GM21390 (cell line): Measurements from ENCODE around the gene CLEC18B.
A peak's percentile ranks its signal among the peaks of the same experiment; 100 is the strongest.
"Not testable (repeated sequence)": the region's sequence is repeated elsewhere in the genome, so short reads cannot be mapped to it uniquely, and the experiment has no call there.

Source experiments
- ATAC-seq: cut with Tn5 transposase; IDR thresholded peaks from one replicate; pipeline ENCODE4 v1.9.1; 2021; ENCODE audit not compliant: unreplicated experiment

The CLEC18B gene

GRCh38 chr16:74407362-74407705 lies 13.9 kb downstream of the CLEC18B start:
- ATAC-seq, result not testable (repeated sequence)

GRCh38 chr16:74406600-74407361 lies 14.5 kb downstream of the CLEC18B start:
- ATAC-seq, result not testable (repeated sequence)

GRCh38 chr16:74404148-74404933 lies 16.9 kb downstream of the CLEC18B start:
- not testable (repeated sequence) for ATAC-seq

DNA sequence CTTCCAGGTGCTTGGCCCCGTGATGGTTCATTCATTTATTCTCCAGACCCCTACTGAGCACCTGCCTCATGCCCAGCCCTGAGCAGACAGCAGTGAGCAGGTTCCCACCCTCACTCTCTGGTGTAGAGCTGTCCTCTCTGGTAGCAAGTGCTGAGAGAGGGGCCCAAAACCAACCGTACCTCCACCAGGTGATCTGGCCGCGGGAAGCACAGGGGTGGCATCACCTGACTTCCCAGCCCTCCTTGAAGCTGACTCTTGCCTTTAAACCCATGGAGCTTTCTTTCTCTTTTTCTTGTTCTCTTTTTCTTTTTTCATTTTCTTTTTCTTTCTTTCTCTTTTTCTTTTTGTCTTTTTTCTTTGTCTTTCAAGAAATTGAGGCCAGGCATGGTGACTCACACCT lies 21.0 kb downstream of the CLEC18B start:
- not testable (repeated sequence) for ATAC-seq

- ATAC-seq, result not testable (repeated sequence)
Measured at GRCh38 chr16:74398212-74398895, 22.9 kb downstream of the CLEC18B start.

- not testable (repeated sequence) for ATAC-seq
Measured at GRCh38 chr16:74396521-74397017, 24.7 kb downstream of the CLEC18B start.

DNA sequence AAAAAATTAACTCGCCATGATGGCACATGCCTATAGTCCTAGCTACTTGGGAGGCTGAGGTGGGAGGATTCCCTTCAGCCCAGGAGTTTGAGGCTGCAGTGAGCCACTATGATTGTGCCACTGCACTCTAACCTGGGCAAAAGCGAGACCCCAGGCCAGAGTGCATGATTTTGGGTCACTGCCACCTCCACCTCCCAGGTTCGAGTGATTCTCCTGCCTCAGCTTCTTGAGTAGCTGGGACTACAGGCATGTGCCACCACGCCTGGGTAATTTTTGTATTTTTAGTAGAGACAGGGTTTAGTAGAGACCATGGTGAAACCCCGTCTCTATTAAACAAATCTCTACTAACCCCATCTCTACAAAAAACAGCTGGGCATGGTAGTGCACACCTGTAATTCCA lies 26.7 kb downstream of the CLEC18B start:
- ATAC-seq, result not testable (repeated sequence)

GRCh38 chr16:74394131-74394530 lies 27.1 kb downstream of the CLEC18B start:
- ATAC-seq, result not testable (repeated sequence)

DNA sequence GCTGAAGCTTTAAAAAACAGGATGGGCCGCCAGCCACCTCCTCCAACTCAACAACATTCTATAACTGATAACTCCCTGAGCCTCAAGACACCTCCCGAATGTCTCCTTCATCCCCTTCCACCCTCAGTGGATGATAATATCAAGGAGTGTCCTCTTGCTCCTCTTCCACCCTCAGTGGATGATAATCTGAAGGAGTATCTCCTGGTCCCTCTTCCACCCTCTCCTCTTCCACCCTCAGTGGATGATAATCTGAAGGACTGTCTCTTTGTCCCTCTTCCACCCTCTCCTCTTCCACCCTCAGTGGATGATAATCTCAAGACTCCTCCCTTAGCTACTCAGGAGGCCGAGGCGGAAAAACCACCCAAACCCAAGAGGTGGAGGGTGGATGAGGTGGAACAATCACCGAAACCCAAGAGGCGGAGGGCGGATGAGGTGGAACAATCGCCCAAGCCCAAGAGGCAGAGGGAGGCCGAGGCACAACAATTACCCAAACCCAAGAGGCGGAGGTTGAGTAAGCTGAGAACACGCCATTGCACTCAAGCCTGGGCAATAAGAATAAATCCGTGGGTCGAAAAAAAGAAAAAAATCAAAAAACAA lies 29.7 kb downstream of the CLEC18B start:
- not testable (repeated sequence) for ATAC-seq

- ATAC-seq, result not testable (repeated sequence)
Measured at GRCh38 chr16:74382339-74383034, 38.8 kb downstream of the CLEC18B start.

- not testable (repeated sequence) for ATAC-seq
Measured at GRCh38 chr16:74373847-74374184, 47.5 kb downstream of the CLEC18B start.

GRCh38 chr16:74372953-74373846 lies 48.1 kb downstream of the CLEC18B start:
- no peak for ATAC-seq

DNA sequence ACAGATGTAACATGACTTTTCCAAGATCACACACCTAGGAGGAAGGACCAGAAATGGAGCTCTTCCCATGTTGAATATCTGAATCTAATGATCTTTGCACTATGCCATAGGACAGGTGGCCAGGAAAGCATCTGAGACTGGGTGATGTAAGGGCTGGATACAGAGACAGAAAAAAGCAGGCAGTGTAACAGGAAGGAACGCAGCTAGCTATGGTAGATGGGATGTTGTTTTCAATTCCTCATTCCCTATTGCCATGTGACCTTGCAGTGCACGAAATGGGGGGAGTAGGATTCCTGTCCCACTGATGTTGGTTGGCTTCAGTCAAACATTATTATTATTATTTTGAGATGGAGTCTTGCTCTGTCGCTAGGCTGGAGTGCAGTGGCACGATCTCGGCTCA lies 48.9 kb downstream of the CLEC18B start:
- ATAC-seq, result no peak

GRCh38 chr16:74370338-74371135 lies 50.7 kb downstream of the CLEC18B start:
- not testable (repeated sequence) for ATAC-seq

DNA sequence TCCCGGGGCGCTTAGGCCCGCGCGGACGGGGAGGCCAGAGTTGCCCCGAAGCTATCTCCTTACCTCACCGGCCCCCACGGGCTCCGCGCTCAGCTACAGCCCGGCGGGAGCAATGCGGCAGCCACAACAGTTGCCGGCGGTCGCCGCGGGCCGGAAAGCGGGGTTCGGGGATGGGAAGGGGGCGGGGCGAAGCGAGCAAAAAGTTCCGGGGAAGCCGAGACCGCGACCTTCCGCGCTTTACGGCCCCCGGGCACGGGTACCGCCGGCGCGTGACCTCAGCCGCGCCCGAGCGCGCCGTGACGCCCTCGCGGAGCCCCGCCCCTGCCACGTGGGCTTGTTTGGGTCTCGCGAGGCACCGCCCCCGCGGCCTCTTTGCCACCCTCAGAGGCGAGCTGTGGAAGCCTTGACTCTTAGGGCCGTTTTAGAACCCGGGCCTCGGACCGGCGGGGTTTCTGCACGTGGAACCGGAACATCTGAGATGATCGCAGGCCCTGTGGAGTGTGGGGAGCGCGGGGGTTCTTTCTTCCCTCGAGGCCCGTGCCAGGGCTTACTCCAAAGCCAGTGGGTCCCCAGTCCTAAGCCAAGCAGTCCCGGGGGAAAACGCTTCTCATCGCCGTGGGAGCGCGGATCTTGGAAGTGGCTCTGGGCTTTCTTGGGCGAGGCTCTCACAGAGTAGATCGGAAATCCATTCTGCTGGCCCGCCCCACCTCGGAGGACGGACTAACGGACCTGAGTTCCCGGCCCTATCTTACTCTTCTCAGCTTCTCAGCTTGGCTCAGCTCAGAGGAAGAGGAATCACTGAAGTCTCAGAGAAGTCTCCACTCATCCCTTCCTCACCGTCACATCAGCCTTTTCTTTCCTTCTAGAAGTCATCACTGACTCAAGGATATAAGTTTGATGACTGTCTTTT lies 53.0 kb downstream of the CLEC18B start:
- ATAC-seq, result peak; percentile 94

DNA sequence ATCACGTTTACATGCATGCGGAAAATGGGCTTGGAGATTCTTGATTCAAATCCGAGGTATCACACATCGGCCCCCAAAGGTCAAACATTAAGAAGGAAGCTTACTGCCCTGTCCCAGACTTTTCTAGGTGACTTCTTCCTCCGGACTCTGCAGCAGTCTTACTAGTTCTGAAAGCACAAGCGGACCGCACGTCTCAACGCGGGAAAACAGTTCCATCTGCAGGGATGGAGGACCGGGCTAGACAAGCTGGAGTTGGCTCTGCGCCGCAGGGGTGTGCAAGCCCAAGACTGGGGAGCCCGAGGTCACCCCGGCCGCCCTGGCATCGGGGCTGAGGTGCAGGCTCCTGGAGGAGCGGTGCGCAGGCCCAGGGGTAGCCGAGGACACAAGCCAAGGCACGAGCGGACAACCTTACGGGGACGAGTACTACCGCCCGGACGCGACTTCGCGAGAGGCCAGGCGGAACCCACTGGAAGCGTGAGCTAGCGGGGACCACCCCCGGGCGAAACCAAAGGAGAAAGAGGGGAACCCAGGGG lies 53.7 kb downstream of the CLEC18B start:
- peak; percentile 45 for ATAC-seq
